SK-N-SH treated with all-trans-retinoic acid at 6 μM for 48 hours (cell line): ENCODE measurements around the gene CACNA1H.

ENCODE experiments used
- ATAC-seq: fragments of 200-7000 bp; cut with Tn5 transposase; 3 replicates; pipeline ENCODE4 v1.9.1; 2020; ENCODE audit warnings: mild to moderate bottlenecking, moderate library complexity
- ARNTL ChIP-seq: fragments of 450-650 bp; formaldehyde crosslinking; IDR thresholded peaks from 2 replicates; pipeline ENCODE4 v1.5.0; 2020; ENCODE audit warnings: low read depth, mild to moderate bottlenecking, moderate library complexity, borderline replicate concordance
- BACH2 ChIP-seq: fragments of 250-450 bp; sonication (Bioruptor Pico); IDR thresholded peaks from 2 replicates; pipeline ENCODE4 v1.9.0; 2021; ENCODE audit warnings: mild to moderate bottlenecking, borderline replicate concordance
- CREB5 ChIP-seq: fragments of 250-450 bp; sonication (Bioruptor Pico); IDR thresholded peaks from 2 replicates; pipeline ENCODE4 v1.5.1; 2020; ENCODE audit warnings: low read depth, mild to moderate bottlenecking, moderate library complexity
- CSDC2 ChIP-seq: fragments of 250-450 bp; sonication (Bioruptor Pico); IDR thresholded peaks from 2 replicates; pipeline ENCODE4 v1.5.0; 2020; ENCODE audit warnings: mild to moderate bottlenecking, moderate library complexity
- GLIS3 ChIP-seq: fragments of 250-450 bp; sonication (Bioruptor Pico); IDR thresholded peaks from 2 replicates; pipeline ENCODE4 v1.5.0; 2020; ENCODE audit warnings: mild to moderate bottlenecking, moderate library complexity
- ISL1 ChIP-seq: fragments of 250-450 bp; sonication (Bioruptor Pico); IDR thresholded peaks from 2 replicates; pipeline ENCODE4 v2.1.2; 2022; ENCODE audit warnings: mild to moderate bottlenecking, moderate library complexity
- OSR1 ChIP-seq: fragments of 250-450 bp; sonication (Bioruptor Pico); IDR thresholded peaks from 2 replicates; pipeline ENCODE4 v1.8.0; 2022; ENCODE audit warnings: moderate library complexity, mild to moderate bottlenecking, inconsistent platforms
- PATZ1 ChIP-seq: fragments of 250-450 bp; sonication (Bioruptor Pico); IDR thresholded peaks from 2 replicates; pipeline ENCODE4 v1.8.0; 2020; ENCODE audit warnings: mild to moderate bottlenecking, moderate library complexity, borderline replicate concordance
- PPARA ChIP-seq: fragments of 250-450 bp; sonication (Bioruptor Pico); IDR thresholded peaks from 2 replicates; pipeline ENCODE4 v1.5.0; 2020; ENCODE audit warnings: mild to moderate bottlenecking, borderline replicate concordance
- RARB ChIP-seq: fragments of 250-450 bp; sonication (Bioruptor Pico); IDR thresholded peaks from 2 replicates; pipeline ENCODE4 v1.8.0; 2021; ENCODE audit warnings: mild to moderate bottlenecking, moderate library complexity
- TCF4 ChIP-seq: fragments of 250-450 bp; sonication (Bioruptor Pico); IDR thresholded peaks from 2 replicates; pipeline ENCODE4 v1.8.0; 2021; ENCODE audit warnings: mild to moderate bottlenecking, moderate library complexity, borderline replicate concordance
- TOX ChIP-seq: fragments of 250-450 bp; sonication (Bioruptor Pico); IDR thresholded peaks from 2 replicates; pipeline ENCODE4 v1.8.0; 2021; ENCODE audit warnings: mild to moderate bottlenecking, moderate library complexity, borderline replicate concordance
- ZC3H10 ChIP-seq: fragments of 250-450 bp; sonication (Bioruptor Pico); IDR thresholded peaks from 2 replicates; pipeline ENCODE4 v1.5.1; 2021; ENCODE audit warnings: mild to moderate bottlenecking, moderate library complexity
- ZFP3 ChIP-seq: fragments of 250-450 bp; sonication (Bioruptor Pico); IDR thresholded peaks from 2 replicates; pipeline ENCODE4 v1.5.0; 2020; ENCODE audit warnings: mild to moderate bottlenecking, moderate library complexity
- ZNF565 ChIP-seq: fragments of 450-650 bp; formaldehyde crosslinking; conservative IDR thresholded peaks from 2 replicates; pipeline ENCODE4 v1.5.0; 2020; ENCODE audit warnings: low read depth, mild to moderate bottlenecking, moderate library complexity
- ZNF70 ChIP-seq: fragments of 450-650 bp; formaldehyde crosslinking; IDR thresholded peaks from 2 replicates; pipeline ENCODE4 v1.5.0; 2020; ENCODE audit warnings: mild to moderate bottlenecking, moderate library complexity
- ZNF8 ChIP-seq: fragments of 450-650 bp; formaldehyde crosslinking; IDR thresholded peaks from 2 replicates; pipeline ENCODE4 v1.5.0; 2020; ENCODE audit warnings: mild to moderate bottlenecking, moderate library complexity
- TF ChIP-seq, protein P1 (sequence below): fragments of 250-450 bp; sonication (Bioruptor Pico); IDR thresholded peaks from 2 replicates; pipeline ENCODE4 v1.5.0; 2020; ENCODE audit warnings: mild to moderate bottlenecking, moderate library complexity
- TF ChIP-seq, protein P2 (sequence below): fragments of 250-450 bp; sonication (Bioruptor Pico); IDR thresholded peaks from 2 replicates; pipeline ENCODE4 v1.5.1; 2021; ENCODE audit warnings: mild to moderate bottlenecking, moderate library complexity

Gene CACNA1H

GRCh38 chr16:1129106-1129960, 23.6 kb upstream of the CACNA1H start:
- no peak for ATAC-seq
- TF ChIP-seq ARNTL (no peak), RARB (CRISPR knock-in tag) (no peak), ZNF70 (CRISPR knock-in tag) (no peak), TCF4 (CRISPR knock-in tag) (no peak), PATZ1 (CRISPR knock-in tag) (no peak), ZC3H10 (CRISPR knock-in tag) (no peak), TOX (CRISPR knock-in tag) (no peak), CSDC2 (no peak), ZNF565 (CRISPR knock-in tag) (no peak), CREB5 (CRISPR knock-in tag) (no peak), BACH2 (CRISPR knock-in tag) (no peak), PPARA (no peak), ISL1 (CRISPR knock-in tag) (no peak), OSR1 (no peak)
- TF ChIP-seq, protein P1, sequence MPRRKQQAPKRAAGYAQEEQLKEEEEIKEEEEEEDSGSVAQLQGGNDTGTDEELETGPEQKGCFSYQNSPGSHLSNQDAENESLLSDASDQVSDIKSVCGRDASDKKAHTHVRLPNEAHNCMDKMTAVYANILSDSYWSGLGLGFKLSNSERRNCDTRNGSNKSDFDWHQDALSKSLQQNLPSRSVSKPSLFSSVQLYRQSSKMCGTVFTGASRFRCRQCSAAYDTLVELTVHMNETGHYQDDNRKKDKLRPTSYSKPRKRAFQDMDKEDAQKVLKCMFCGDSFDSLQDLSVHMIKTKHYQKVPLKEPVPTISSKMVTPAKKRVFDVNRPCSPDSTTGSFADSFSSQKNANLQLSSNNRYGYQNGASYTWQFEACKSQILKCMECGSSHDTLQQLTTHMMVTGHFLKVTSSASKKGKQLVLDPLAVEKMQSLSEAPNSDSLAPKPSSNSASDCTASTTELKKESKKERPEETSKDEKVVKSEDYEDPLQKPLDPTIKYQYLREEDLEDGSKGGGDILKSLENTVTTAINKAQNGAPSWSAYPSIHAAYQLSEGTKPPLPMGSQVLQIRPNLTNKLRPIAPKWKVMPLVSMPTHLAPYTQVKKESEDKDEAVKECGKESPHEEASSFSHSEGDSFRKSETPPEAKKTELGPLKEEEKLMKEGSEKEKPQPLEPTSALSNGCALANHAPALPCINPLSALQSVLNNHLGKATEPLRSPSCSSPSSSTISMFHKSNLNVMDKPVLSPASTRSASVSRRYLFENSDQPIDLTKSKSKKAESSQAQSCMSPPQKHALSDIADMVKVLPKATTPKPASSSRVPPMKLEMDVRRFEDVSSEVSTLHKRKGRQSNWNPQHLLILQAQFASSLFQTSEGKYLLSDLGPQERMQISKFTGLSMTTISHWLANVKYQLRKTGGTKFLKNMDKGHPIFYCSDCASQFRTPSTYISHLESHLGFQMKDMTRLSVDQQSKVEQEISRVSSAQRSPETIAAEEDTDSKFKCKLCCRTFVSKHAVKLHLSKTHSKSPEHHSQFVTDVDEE (CRISPR knock-in tag), result no peak
- TF ChIP-seq, all 23 proteins: peak for 0

GRCh38 chr16:1130382-1130781, 22.5 kb upstream of the CACNA1H start:
- no peak for ATAC-seq
- TF ChIP-seq, protein P1 (CRISPR knock-in tag), result no peak
- TF ChIP-seq GLIS3 (CRISPR knock-in tag), result no peak
- TF ChIP-seq PATZ1 (CRISPR knock-in tag), result no peak
- no peak for TF ChIP-seq ZNF8 (CRISPR knock-in tag)
- TF ChIP-seq BACH2 (CRISPR knock-in tag), result no peak
- TF ChIP-seq, protein P2, sequence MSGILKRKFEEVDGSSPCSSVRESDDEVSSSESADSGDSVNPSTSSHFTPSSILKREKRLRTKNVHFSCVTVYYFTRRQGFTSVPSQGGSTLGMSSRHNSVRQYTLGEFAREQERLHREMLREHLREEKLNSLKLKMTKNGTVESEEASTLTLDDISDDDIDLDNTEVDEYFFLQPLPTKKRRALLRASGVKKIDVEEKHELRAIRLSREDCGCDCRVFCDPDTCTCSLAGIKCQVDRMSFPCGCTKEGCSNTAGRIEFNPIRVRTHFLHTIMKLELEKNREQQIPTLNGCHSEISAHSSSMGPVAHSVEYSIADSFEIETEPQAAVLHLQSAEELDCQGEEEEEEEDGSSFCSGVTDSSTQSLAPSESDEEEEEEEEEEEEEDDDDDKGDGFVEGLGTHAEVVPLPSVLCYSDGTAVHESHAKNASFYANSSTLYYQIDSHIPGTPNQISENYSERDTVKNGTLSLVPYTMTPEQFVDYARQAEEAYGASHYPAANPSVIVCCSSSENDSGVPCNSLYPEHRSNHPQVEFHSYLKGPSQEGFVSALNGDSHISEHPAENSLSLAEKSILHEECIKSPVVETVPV (CRISPR knock-in tag), result no peak
- TF ChIP-seq ZFP3 (CRISPR knock-in tag), result no peak
- no peak for TF ChIP-seq ZC3H10 (CRISPR knock-in tag)
